WTC11 (cell line): ENCODE data around the gene SEMA4A. TPM values are rescaled to one million over a fixed set of nuclear protein-coding genes. Genes with fewer than 3 reads are reported as not detected.

Experiments
- ATAC-seq: fragments of 200-7000 bp; cut with Tn5 transposase; 2 replicates; pipeline ENCODE4 v1.10.0; 2021; ENCODE audit warnings: mild to moderate bottlenecking, moderate library complexity
- CTCF ChIA-PET: fragments of 300-600 bp; sonication (Branson Sonifier 250); formaldehyde crosslinking; loops from one replicate; lab custom pipeline; 2021; ENCODE audit warnings: antibody characterized with exemption; lab: Charles Lee
- POLR2A ChIA-PET: fragments of 350-600 bp; sonication (Branson Sonifier 250); formaldehyde crosslinking; loops from one replicate; lab custom pipeline; 2021; ENCODE audit warnings: antibody characterized with exemption; lab: Charles Lee
- DNase-seq: peaks from one replicate; pipeline ENCODE4 v3.0.0; 2021; ENCODE audit warnings: low spot score
- H3K27ac Mint-ChIP-seq: 2 replicates; pipeline ENCODE4 v1.8.0; 2021; ENCODE audit warnings: mixed read lengths
- H3K27me3 Mint-ChIP-seq: 2 replicates; pipeline ENCODE4 v1.8.0; 2021; ENCODE audit warnings: low read depth, mild to moderate bottlenecking, moderate library complexity, mixed read lengths
- H3K36me3 Mint-ChIP-seq: 2 replicates; pipeline ENCODE4 v1.8.0; 2021; ENCODE audit warnings: mixed read lengths
- H3K4me1 Mint-ChIP-seq: 2 replicates; pipeline ENCODE4 v1.8.0; 2022; ENCODE audit warnings: mixed read lengths
- H3K4me3 Mint-ChIP-seq: 2 replicates; pipeline ENCODE4 v1.8.0; 2021; ENCODE audit warnings: mild to moderate bottlenecking, moderate library complexity, mixed read lengths
- H3K9me3 Mint-ChIP-seq: 2 replicates; pipeline ENCODE4 v1.8.0; 2021; ENCODE audit warnings: mixed read lengths
- ATF1 ChIP-seq: sonication (generic); formaldehyde crosslinking; IDR thresholded peaks from 2 replicates; pipeline ENCODE4 v1.8.1; 2023; ENCODE audit warnings: mild to moderate bottlenecking, moderate library complexity, missing genetic modification reagents
- CBFB ChIP-seq: sonication (generic); formaldehyde crosslinking; IDR thresholded peaks from 2 replicates; pipeline ENCODE4 v1.8.1; 2022; ENCODE audit warnings: mild to moderate bottlenecking, low read depth, missing genetic modification reagents
- FOXJ3 ChIP-seq: sonication (generic); formaldehyde crosslinking; IDR thresholded peaks from 2 replicates; pipeline ENCODE4 v1.9.0; 2021; ENCODE audit warnings: missing genetic modification reagents, mild to moderate bottlenecking, borderline replicate concordance
- GTF2I ChIP-seq: fragments of 250-450 bp; sonication (Bioruptor Pico); conservative IDR thresholded peaks from 2 replicates; pipeline ENCODE4 v1.4.0; 2021; ENCODE audit warnings: mild to moderate bottlenecking
- JUN ChIP-seq: sonication (generic); formaldehyde crosslinking; IDR thresholded peaks from 2 replicates; pipeline ENCODE4 v1.8.0; 2023; ENCODE audit warnings: mild to moderate bottlenecking, missing genetic modification reagents
- KAT7 ChIP-seq: sonication (generic); formaldehyde crosslinking; IDR thresholded peaks from 2 replicates; pipeline ENCODE4 v1.8.1; 2023; ENCODE audit warnings: missing genetic modification reagents, mild to moderate bottlenecking, borderline replicate concordance
- MAX ChIP-seq: sonication (generic); formaldehyde crosslinking; IDR thresholded peaks from 2 replicates; pipeline ENCODE4 v1.8.0; 2022; ENCODE audit warnings: mild to moderate bottlenecking, missing genetic modification reagents
- MXD4 ChIP-seq: fragments of 250-450 bp; sonication (Bioruptor Pico); IDR thresholded peaks from 2 replicates; pipeline ENCODE4 v1.8.0; 2021; ENCODE audit warnings: mild to moderate bottlenecking, moderate library complexity, borderline replicate concordance
- NFYB ChIP-seq: sonication (generic); formaldehyde crosslinking; conservative IDR thresholded peaks from 2 replicates; pipeline ENCODE4 v1.8.0; 2022; ENCODE audit warnings: low read depth, missing genetic modification reagents
- NR1H2 ChIP-seq: sonication (generic); formaldehyde crosslinking; IDR thresholded peaks from 2 replicates; pipeline ENCODE4 v1.9.0; 2021; ENCODE audit warnings: mild to moderate bottlenecking, moderate library complexity, missing genetic modification reagents
- PRDM15 ChIP-seq: sonication (generic); formaldehyde crosslinking; IDR thresholded peaks from 2 replicates; pipeline ENCODE4 v1.8.0; 2022; ENCODE audit warnings: missing genetic modification reagents
- PRRX2 ChIP-seq: fragments of 250-450 bp; sonication (Bioruptor Pico); IDR thresholded peaks from 2 replicates; pipeline ENCODE4 v1.8.0; 2021; ENCODE audit warnings: mild to moderate bottlenecking
- RELA ChIP-seq: sonication (generic); formaldehyde crosslinking; IDR thresholded peaks from 2 replicates; pipeline ENCODE4 v1.8.1; 2022; ENCODE audit warnings: missing genetic modification reagents, mild to moderate bottlenecking, borderline replicate concordance
- RORB ChIP-seq: fragments of 250-450 bp; sonication (Bioruptor Pico); IDR thresholded peaks from 2 replicates; pipeline ENCODE4 v1.9.0; 2021; ENCODE audit warnings: mild to moderate bottlenecking
- SMAD4 ChIP-seq: sonication (generic); formaldehyde crosslinking; IDR thresholded peaks from 2 replicates; pipeline ENCODE4 v1.8.0; 2022; ENCODE audit warnings: mild to moderate bottlenecking, missing genetic modification reagents
- TCF7 ChIP-seq: sonication (generic); formaldehyde crosslinking; IDR thresholded peaks from 2 replicates; pipeline ENCODE4 v1.8.0; 2022; ENCODE audit warnings: mild to moderate bottlenecking, low read depth, missing genetic modification reagents, moderate library complexity
- TP53 ChIP-seq: sonication (generic); formaldehyde crosslinking; IDR thresholded peaks from 2 replicates; pipeline ENCODE4 v1.8.1; 2023; ENCODE audit warnings: mild to moderate bottlenecking, missing genetic modification reagents
- USF2 ChIP-seq: sonication (generic); formaldehyde crosslinking; IDR thresholded peaks from 2 replicates; pipeline ENCODE4 v1.8.1; 2023; ENCODE audit warnings: mild to moderate bottlenecking, missing genetic modification reagents, moderate library complexity
- ZNF232 ChIP-seq: sonication (generic); formaldehyde crosslinking; IDR thresholded peaks from 2 replicates; pipeline ENCODE4 v1.8.0; 2022; ENCODE audit warnings: mild to moderate bottlenecking, missing genetic modification reagents
- ZNF416 ChIP-seq: fragments of 250-450 bp; sonication (Bioruptor Pico); IDR thresholded peaks from 2 replicates; pipeline ENCODE4 v1.9.0; 2021; ENCODE audit warnings: mild to moderate bottlenecking, inconsistent platforms
- ZNF512 ChIP-seq: sonication (generic); formaldehyde crosslinking; IDR thresholded peaks from 2 replicates; pipeline ENCODE4 v1.8.1; 2022; ENCODE audit warnings: missing genetic modification reagents, borderline replicate concordance
- total RNA-seq: library from RNA; stranded (reverse); gene quantifications from 3 replicates; pipeline ENCODE4 v1.2.3, GENCODE V29; 2021
- TF ChIP-seq, protein P1 (sequence below): sonication (generic); formaldehyde crosslinking; IDR thresholded peaks from 2 replicates; pipeline ENCODE4 v1.8.1; 2022; ENCODE audit warnings: mild to moderate bottlenecking, moderate library complexity, missing genetic modification reagents

Gene SEMA4A
- total RNA-seq, 1 experiment from 2014 or later = 12.4 TPM

DNA sequence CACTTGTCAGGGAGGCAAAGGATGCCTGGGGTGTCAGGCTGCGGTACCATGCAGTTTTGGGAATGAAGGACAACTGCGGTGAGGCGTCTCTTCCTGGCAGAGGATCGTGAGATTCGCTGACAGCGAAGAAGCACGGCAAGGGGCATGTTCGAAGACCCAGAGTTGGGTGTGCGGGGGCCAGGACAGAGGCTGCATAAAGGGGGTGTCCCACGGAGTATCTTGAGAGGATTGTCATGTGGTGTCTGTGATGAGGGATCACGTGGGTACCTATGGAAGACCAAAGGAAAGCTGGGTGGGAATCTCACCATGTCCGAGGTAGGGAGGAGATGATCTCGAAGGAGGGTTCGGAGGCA lies 40.9 kb downstream of the SEMA4A start:
- peaks cover 7% of the 10 kb centered on the region for H3K36me3 Mint-ChIP-seq
- ChIA-PET CTCF (interaction anchor here (0.6 to 2.6 kb wide), 20 partner anchors 9 to 210 kb away, joined by 3 to 29 read pairs (median 5); partner anchors contain the start of genes CCT3, PMF1, SEMA4A and SMG5), POLR2A (interaction anchor here (1.1 to 1.7 kb wide), 4 partner anchors 17 to 53 kb away, joined by 4 to 8 read pairs (median 6); partner anchors contain the start of gene PMF1)
- H3K4me3 Mint-ChIP-seq = peak overlapping the region; percentile 99
- peaks cover 35% of the 10 kb centered on the region for H3K4me1 Mint-ChIP-seq
- no peaks in the 10 kb centered on the region for H3K27me3 Mint-ChIP-seq
- H3K27ac Mint-ChIP-seq = peak overlapping the region; percentile 94
- ATAC-seq (no peak; the same call in 1 of the 2 replicates), DNase-seq (no peak)
- peaks cover 8% of the 10 kb centered on the region for H3K9me3 Mint-ChIP-seq
- TF ChIP-seq ZNF416 (CRISPR knock-in tag) (0 out of 2 replicates have a peak, but pooled peaks have one; percentile 24), KAT7 (CRISPR knock-in tag) (0 out of 2 replicates have a peak, but pooled peaks have one; percentile 38)
- TF ChIP-seq, protein P1, sequence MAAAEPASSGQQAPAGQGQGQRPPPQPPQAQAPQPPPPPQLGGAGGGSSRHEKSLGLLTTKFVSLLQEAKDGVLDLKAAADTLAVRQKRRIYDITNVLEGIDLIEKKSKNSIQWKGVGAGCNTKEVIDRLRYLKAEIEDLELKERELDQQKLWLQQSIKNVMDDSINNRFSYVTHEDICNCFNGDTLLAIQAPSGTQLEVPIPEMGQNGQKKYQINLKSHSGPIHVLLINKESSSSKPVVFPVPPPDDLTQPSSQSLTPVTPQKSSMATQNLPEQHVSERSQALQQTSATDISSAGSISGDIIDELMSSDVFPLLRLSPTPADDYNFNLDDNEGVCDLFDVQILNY (CRISPR knock-in tag) = no peak

- H3K27ac Mint-ChIP-seq = peak overlapping the region; percentile 73; the same call in 1 of the 2 replicates
- ATAC-seq = no peak
These were observed 42.5 kb downstream of the SEMA4A start for GRCh38 chr1:156195853-156196252.

DNA sequence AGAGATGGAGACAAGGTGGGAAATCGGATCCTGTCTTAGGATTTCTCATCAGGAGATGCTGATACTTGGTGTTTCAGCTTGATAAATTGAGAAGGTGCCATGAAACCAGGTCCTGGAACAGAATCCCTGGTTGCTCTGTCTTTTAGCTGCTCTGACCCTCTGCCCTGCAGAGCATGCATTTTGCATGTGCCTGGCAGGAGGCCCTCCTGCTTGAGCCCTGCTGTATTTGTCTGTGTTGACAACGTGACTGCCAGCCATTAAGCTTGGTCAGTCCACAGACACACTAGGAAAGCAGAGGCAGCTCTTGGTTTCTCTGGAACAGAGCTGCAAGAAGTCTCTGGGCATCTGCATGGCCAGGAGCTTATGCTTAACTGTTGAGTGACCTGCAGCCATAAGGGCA lies 43.1 kb downstream of the SEMA4A start:
- DNase-seq = no peak
- no peak for TF ChIP-seq NFYB (CRISPR knock-in tag)
- no peak for TF ChIP-seq MXD4 (CRISPR knock-in tag)
- TF ChIP-seq CBFB (CRISPR knock-in tag) = no peak
- no peak for TF ChIP-seq NR1H2 (CRISPR knock-in tag)
- TF ChIP-seq GTF2I (CRISPR knock-in tag) = no peak
- no peak for TF ChIP-seq MAX (CRISPR knock-in tag)
- no peak for TF ChIP-seq USF2 (CRISPR knock-in tag)
- no peak for TF ChIP-seq PRRX2 (CRISPR knock-in tag)
- TF ChIP-seq SMAD4 (CRISPR knock-in tag) = no peak
- no peak for TF ChIP-seq TCF7
- no peak for TF ChIP-seq ZNF512 (CRISPR knock-in tag)
- no peak for TF ChIP-seq ATF1 (CRISPR knock-in tag)
- no peak for TF ChIP-seq RELA (CRISPR knock-in tag)
- TF ChIP-seq TP53 (CRISPR knock-in tag) = no peak
- TF ChIP-seq JUN (CRISPR knock-in tag) = no peak
- TF ChIP-seq, all 79 proteins: peak for 0

More at GRCh38 chr1:156195853-156196252, 42.5 kb downstream of the SEMA4A start:
- ChIA-PET CTCF (interaction anchor here (1.1 kb wide), 1 partner anchor 50 kb away, joined by 3 read pairs; no protein-coding TSS in a partner anchor), POLR2A (no interaction called here)
- Mint-ChIP-seq H3K4me1 (peaks cover 35% of the 10 kb centered on the region), H3K4me3 (peak overlapping the region; percentile 99), H3K9me3 (no peaks in the 10 kb centered on the region), H3K27me3 (no peaks in the 10 kb centered on the region), H3K36me3 (peaks cover 9% of the 10 kb centered on the region)
- DNase-seq = no peak
- no peak for TF ChIP-seq KAT7 (CRISPR knock-in tag)
- TF ChIP-seq FOXJ3 = no peak
- no peak for TF ChIP-seq CBFB (CRISPR knock-in tag)
- no peak for TF ChIP-seq ZNF232 (CRISPR knock-in tag)
- TF ChIP-seq PRDM15 (CRISPR knock-in tag) = peak; percentile 75
- no peak for TF ChIP-seq RORB (CRISPR knock-in tag)

More for the DNA sequence above, 43.1 kb downstream of the SEMA4A start:
- POLR2A ChIA-PET = interaction anchor here (1.8 kb wide), 1 partner anchor 16 kb away, joined by 10 read pairs; the partner anchor contains the start of gene PMF1
- H3K27me3 Mint-ChIP-seq = no peaks in the 10 kb centered on the region
- H3K9me3 Mint-ChIP-seq = no peaks in the 10 kb centered on the region
- peaks cover 9% of the 10 kb centered on the region for H3K36me3 Mint-ChIP-seq
- CTCF ChIA-PET = interaction anchor here (0.7 to 1.1 kb wide), 2 partner anchors 16 to 51 kb away, joined by 3 read pairs; partner anchors contain the start of gene PMF1
- H3K4me1 Mint-ChIP-seq = peaks cover 35% of the 10 kb centered on the region
- H3K27ac Mint-ChIP-seq = no peak overlapping the region
- H3K4me3 Mint-ChIP-seq = no peak overlapping the region
- no peak for ATAC-seq
